ENCODE data around the gene LRRC73.
"Not testable (repeated sequence)": the region's sequence is repeated elsewhere in the genome, so short reads cannot be mapped to it uniquely, and the experiment has no call there.

LRRC73 gene

DNA sequence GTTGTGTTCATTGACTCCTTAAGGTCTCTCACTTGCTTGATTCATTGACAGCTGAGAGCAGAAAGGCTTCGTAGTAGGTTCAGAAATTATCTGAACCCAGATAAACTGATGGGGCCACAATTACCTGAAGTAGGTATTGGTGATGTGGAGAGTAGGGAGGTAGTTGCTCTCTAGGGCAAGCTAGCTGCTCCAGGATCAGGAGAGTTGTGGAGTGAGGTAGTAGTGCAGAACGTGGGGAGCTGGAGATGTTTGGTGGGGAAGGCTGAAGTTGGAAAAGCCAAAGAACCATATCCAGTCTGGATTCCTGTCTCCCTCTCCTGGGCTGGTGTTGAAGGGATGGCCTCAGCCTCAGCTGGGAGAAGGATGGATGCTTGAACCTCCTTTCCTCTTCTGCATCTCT, 16.9 kb downstream of the LRRC73 start:
- no peak for DNase-seq (ENCODE audit: low read depth)

DNA sequence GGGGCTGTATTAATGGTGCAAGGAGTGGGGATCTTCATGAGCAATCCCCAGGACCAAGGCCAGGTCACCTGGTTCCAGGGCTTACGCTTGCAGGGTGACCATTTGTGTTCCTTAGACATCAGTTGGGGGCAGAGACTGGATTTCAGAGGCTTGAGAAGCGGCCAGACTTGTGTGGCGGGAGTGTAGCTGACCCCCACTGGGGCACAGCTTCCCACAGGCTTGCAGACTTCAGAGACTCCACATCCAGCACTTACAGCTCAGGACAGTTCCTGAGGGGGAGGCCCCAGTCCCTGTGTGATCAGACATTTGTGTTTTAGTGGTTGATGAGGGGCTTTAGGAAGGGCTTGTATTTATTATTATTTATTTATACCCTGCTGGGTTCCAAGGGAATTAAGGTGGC, 17.5 kb downstream of the LRRC73 start:
- DNase-seq (ENCODE audit: low read depth) = peak; percentile 22

DNA sequence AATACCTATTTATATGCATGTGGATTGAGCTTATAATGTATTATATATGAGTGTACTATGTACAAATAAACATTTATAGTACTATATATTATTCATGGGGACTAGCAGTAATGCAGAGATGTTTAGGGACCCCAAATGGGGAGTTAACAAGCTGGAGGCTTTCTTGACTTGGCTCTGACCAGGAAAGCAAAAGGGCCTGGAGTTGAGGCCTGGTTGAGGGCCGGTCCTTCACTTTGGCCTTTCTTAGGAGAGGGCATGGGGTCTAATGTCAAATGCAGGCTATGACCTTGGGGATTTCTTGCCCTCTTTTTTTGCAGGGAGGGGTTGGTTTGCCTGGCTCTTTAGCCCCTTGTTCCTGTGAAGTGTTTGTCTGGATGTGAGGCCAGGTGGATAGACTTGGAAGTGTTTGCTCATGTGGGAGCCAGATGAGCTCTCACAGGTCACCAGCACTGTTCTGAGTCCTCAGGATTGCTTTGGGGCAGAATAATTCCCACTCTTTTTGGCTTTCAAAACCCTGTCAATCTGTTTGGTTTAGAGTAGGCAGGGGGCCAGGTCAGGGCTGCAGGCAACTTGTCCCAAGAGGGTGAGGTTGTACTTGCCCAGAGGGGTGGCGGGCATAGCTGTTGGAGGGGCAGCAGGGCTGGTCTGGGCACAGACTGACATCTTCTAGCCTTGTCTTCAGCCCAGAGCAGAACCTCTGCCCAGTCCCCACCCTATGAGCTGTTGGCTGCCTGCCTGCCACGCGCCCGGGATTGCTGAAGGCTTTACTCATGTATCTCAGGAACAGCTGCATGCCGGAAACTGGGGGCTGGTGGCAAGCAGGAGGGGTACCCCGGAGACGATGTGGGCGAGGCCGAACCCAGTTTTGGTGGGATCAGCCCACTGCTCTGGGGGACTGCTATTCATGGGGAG, 18.1 kb downstream of the LRRC73 start:
- peak; percentile 73 for DNase-seq (ENCODE audit: low read depth)

DNA sequence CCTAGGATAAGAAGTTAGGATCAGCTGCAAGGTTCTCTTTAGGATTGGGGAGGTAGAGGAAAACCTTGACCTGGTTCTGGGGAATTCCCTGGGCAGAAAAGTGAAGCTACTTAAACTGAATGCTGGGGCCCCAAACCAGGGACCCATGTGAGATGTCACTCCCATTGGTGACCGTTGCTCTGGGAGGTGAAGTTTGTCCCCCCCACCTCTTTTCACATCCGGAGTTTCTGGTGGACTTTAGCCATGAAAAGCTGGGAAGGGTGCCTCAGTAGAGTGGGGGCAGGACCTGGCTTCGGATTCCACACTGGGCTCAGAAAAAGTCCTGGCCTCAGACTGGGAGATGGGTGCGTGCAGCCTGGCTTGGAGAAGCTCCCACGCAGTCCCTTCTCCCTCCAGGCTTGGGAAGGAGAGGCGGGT, 19.6 kb downstream of the LRRC73 start:
- DNase-seq (ENCODE audit: low read depth) = no peak

DNA sequence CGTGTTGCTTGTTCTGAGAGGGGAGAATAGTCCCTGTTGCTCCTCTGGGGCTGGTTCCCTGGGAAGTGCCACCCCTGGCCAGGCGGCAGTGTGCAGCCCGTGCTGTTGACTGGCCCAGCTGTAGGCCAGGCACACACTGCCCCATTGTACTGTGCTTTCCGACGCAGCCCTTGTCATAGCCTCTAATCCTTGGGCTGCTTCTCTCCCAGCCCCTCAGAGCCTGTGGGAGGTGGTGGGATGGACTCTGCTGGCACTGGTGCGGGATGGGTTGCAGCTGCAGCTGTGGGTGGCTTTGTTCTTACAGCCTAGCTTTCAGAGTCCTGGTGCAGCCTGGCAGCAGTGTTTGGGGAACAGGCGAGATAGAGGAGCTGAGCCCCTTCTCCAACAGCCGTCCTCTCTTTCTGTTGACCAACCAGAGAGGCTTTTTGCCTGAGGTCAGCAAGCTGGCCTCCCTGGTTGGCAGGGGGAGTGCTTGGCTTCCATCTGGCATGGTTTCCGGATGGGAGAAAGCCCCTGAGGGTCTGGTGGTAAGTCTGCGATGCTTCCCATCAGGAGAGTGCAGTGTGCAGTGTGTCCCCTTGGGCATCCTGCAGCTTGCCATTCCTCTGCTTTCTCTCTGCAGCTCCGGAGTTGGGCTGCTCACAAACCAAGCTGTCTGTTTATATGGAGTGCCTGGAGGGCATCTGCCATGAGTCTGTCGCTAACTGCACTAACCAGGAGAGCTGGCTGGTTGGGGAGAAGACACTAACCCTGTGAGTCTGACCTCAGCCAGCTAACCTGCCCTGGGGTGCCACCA, 20.7 kb downstream of the LRRC73 start:
- DNase-seq (ENCODE audit: low read depth) = no peak

DNA sequence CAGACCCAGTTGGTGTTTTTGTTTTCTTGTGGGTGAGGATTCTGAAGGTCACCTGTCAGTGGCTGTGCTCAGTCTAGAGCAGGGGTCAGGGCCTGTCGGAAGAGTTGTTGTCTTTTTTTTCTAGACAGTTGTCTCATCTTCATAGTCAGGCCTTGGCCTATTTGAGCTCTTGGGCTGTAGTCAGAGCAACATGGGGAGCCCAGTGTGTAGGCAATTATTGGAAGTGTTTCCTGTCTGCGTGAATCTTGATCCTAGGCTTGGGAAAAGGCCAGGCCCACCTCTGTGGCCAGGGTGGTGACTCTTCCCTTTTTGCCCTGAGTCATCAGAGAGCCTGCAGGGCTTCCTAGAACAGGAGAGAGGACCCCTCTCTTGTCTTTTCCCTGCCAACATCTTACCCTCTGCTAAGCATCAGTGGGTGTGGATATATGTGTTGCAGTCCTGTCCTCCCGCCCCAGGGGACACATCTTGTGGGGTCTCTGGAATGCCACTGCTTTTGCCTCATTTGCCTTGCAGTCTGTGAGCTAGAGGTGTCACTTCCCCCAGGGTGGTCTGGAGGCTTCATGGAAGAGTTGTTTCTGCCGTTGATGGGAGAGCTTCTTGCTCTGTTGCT, 21.4 kb downstream of the LRRC73 start:
- no peak for DNase-seq (ENCODE audit: low read depth)

DNA sequence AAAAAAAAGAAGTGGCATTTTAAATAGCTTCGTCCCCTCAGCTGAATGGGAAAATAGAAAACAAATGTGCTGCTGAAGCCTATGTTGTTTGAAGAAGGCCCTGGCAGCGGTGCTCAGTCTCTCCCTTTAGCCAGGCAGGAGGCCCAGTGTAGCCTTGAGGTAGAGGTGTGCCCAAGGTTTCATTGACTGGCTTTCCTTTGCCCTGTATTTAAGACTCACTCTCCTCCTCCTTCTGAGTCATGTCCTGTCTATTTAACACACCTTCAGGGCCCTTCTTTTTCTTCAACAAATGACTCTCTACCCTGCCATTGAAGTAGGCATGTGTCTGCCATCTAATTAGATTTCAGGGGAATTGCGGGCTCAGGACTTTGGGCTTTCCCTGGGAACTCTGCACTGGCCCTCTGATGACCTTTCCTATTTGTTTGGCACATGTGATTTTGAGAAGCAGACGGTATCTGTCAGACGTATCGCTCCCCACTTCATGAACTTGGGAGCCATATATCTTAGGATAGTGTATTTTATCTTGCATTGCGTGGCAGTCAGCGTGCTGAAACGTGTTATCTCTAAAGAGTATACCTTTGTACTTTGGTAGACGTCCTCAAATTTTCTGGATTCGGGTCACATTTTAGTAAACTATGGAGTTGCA, 28.4 kb downstream of the LRRC73 start:
- DNase-seq (ENCODE audit: low read depth) = no peak

DNA sequence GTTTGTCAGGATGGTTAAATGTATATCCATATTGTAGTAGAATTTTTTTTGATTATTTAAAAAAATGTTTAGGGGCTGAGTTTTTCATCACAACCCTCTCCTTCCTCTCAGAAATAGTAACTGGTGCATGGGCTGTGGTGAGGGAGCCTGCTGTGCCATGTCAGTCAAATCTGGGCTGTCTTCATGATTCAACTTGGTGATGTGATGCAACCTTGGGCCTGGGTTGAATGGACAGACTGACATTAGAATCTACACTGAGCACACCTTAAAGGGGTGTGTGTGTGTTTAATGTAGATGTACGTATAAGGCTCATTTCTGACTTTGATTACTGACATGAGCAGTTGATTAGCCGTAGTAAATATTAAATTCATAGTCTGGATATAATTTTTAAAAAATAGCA, 29.1 kb downstream of the LRRC73 start:
- no peak for DNase-seq (ENCODE audit: low read depth)

DNA sequence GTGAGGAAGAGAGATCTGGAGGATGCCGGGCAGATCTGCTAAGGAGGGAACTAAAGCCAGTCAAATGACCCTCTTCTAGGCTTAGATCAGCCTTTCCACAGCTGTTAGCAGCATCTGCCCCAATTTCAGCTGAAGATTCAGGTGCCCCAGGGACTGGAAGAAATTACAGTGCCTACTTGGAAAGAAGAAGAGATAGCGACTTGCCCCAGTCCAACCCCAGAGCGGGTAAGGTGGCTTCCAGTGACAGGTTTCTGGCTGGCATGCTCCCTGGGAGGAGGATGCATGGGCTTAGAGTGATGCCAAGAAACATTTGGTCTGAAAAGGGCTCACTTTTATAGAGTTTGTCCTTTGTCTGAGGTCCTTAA, 32.2 kb downstream of the LRRC73 start:
- no peak for DNase-seq (ENCODE audit: low read depth)

DNA sequence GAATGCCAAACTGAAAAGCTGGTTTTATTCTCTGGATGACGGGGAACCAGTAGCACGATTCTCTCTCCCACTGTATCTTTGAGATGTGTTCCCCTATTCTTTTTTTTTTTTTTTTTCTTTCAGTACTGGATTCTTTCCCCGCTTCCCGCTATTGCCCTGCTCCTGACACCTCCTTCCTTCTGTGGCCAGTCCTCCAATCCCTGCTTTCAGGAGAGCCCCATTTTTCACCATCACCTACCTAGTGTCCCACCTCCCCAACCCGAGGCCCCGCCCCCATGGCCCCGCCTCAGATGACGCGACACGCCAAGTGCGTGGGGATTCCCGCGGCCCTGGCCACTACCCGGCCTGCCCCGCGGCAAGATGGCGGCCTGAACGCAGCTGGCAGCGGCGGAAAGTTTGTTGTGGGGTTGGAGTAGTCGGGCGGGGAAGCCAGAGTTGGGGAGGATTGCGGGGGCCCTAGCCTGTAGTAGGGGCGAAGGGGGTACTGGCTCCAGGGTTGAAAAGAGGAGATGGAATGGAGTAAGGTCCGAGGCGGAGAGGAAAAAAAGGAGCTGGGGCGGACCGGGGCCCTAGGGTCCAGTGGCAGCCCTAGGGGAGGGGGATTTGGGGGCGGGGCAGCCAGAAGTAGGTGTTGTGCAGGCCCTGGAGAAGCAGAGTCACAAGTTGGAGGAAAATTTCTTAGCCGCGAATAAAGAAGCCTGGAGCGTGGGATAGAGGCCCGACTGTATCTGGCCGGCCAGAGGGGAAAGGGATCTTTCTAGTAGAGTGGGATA, 32.7 kb downstream of the LRRC73 start, which contains the start of gene TJAP1:
Gene TJAP1, plus strand, starts transcription at position 336 of the 773 bp plus-strand sequence. CDS start 21,432 bp downstream, outside the sequence.
- peak; percentile 70 for DNase-seq (ENCODE audit: low read depth)

DNA sequence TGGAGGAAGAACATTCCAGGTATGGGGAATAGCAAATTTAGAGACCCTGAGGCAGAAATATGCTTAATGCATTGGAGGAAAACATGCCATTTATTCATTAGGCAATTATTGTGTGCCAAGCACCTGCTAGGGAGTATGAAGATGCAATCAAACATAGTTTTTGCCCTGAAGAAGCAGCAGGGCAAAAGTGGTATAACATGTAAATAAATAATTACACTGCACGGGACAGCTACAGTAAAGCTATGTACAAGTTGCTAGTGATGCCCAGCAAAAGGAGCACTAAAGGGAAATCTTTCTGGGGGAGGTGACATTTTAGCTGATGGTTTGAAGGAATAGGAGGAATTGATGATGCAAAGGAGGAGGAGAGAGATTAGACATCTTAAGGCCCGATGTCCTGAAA, 33.4 kb downstream of the LRRC73 start:
- DNase-seq (ENCODE audit: low read depth) = no peak

DNA sequence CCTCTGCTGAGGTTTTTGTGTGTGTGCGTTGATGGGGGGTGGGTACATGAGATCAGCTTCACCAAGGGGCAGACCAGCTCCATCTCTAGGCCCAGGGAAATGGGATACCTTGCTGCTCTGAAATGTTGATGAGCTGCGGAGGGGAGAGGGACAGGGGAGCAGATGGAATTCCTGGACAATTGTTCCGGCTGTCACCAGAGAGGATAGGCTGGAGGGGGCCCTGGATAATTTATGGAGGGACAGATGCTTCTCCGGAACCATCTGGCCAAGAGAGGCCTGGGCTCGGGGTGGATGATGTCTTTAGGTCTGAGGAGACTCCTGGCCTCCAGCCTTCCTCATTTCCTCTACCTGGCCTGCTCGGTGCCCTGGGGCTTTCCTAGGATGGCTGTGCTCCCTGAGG, 34.6 kb downstream of the LRRC73 start:
- no peak for DNase-seq (ENCODE audit: low read depth)

DNA sequence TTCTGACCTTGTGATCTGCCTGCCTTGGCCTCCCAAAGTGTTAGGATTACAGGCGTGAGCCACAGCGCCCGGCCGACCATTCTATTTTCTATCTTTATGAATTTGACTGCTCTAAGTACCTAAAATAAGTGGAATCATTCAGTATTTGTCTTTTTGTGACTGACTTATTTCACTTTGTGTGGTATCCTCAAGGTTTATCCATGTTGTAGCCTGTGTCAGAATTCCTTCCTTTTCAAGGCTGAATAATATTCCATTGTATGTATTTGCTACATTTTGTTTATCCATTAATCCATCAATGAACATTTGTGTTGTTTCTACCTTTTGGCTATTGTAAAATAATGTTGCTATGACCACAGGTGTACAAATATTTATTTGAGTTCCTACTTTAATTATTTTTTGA, 37.6 kb downstream of the LRRC73 start:
- no peak for DNase-seq (ENCODE audit: low read depth)

DNA sequence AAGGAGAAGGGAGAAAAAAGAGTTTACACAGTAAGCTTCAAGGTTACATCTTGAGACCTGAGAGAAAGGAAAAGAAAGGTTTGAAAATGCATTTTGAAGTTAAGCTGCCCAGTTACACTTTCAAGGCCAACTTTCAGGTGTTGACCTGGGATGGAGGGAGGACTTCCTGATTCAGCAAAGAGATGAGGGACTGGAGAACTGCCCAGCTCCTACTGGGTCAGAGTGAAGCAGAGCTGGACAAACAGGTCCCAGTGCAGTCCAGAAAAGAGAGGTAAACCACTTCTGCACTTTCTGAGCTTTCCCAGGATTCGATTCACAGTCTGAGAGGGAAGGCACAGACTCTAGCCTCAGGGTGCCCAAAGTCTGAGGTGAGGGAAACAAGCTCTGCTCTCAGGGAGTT, 38.7 kb downstream of the LRRC73 start:
- no peak for DNase-seq (ENCODE audit: low read depth)

DNA sequence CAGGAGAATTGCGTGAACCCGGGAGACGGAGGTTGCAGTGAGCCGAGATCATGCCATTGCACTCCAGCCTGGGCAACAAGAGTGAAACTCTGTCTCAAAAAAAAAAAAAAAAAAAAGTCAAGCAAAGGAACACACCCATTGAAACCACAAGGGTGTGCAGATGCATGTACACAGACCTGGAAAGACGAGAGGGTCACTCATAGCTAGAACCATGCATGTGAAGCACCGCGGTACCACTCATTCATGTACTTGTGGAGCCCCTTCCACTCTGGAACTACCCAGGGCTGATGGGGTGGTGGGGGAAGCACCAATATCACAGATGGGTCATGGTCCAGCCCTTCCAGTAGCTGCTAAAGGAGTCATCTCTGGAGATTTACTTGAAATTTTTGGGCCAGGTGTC, 40.2 kb downstream of the LRRC73 start:
- no peak for DNase-seq (ENCODE audit: low read depth)

DNA sequence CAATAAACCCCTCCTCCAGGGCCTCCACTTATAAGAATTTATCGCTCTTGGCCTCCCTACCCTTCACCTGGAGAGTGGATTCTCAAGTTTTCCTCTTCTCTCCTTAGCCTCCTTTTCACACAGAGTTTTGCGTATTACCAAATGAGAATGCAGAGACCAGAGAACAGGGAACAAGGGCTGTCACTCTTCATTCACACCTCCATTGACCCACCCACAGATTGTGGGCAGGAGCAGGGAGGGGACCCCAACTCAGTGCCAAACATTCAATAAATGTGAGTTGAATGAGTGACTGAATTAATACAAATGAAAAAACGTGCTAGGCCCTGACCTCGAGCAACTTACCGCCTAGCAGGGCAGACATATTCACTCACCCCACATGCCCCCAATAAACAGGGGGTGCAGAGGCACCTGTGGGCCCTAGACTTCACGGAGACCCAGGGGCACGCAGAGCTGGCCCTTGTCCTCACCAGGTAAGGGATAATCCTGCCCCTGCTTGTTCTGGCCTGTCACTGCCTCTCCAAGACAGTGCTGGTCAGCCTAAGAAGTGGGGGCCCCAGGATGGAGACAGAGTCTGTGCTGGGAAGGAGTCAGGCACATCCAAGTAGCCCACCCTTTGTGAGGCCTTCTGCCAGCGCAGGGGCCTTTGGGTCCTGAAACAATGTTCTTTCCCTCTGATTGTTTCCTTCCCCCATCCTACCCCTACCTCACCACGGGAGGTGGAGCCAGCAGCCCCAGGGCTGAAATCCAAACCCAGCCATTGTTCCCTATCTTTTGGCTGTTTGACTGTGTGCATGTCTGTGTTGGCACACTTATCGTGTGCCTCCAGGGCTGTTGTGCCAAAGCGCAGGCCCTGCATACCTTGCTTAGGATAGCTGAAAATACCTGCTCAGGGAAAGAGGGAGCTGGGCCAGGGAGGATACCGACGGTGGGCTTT, 41.1 kb downstream of the LRRC73 start:
- DNase-seq (ENCODE audit: low read depth) = no peak

DNA sequence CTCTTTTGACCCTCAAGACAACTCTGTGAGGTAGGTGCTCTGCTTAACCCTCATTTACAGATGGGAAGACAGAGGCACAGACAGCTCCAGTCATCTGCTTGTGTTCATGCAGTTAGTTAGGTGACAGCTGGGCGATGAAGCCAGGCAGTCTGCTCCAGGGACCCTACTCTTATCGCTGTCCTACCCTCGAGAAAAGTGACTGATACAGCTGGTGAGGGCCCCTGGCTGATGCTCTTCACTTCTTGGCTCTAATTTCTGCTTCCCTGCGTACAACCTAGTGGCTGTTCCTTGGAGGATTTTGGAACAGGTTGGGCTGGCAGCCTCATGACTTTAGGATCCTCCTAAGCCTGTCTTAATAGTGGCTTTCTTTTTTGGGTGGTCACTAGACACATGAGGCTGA, 41.9 kb downstream of the LRRC73 start:
- no peak for DNase-seq (ENCODE audit: low read depth)

DNA sequence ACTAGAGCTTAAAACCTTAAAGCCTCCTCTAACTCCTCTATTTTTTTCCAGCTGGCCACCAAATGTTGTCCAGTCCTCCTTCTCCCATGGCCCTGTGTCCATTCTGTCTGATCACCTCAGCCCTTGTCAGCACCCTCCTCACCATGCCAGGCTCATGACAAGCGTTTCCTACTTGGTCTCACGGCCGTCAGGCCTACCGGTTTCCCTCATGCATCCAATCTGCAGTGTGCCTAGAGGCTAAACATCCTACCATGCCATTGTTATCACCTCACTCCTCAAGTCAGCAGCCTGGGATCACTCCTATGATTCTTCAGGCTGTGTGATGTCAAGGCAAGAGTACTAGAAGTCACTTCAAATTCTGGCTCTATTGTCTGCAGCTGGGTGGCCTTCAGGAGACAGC, 42.4 kb downstream of the LRRC73 start:
- DNase-seq (ENCODE audit: low read depth) = no peak

DNA sequence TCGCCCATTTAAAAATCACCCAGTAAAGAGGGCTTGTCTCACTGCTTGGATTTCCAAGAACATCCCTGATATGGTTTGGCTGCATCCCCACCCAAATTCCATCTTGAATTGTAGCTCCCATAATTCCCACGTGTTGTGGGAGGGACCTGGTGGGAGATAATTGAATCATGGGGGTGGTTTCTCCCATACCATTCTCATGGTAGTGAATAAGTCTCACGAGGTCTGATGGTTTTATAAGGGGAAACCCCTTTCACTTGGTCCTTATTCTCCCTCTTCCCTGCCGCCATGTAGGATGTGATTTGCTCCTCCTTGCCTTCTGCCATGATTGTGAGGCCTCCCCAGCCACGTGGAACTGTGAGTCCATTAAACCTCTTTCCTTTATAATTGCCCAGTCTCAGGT, 42.9 kb downstream of the LRRC73 start:
- not testable (repeated sequence) for DNase-seq (ENCODE audit: low read depth)

DNA sequence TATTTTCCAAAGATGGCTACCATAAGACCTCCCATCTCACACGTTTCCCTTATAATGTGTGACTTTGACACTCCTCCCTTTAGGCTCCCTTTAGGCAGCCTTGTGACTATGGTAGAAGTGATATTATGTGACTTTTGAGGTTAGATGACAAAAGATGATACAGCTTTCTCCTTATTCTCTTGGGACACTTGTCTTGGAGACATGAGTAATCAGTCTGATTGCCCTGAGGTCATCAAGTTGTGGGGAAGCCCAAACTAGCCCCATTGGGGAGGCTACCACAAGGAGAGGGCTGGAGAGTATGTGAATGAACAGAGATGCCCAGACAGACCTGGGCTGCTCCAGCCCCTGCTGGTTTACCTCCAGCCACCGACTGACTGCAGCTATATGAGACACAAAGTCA, 44.2 kb downstream of the LRRC73 start:
- DNase-seq (ENCODE audit: low read depth) = no peak

Measured in fibroblast of gingiva (primary cell).